ENCODE measurements around the gene GMDS. TPM values are rescaled to one million over a fixed set of nuclear protein-coding genes. Genes with fewer than 3 reads are reported as not detected.

GMDS gene
- total and polyA plus RNA-seq, 2 of the 8 experiments (the other 6 are each of a cell fraction or from before 2014, with no cell fraction given) = 16.8 to 50.0 TPM

DNA sequence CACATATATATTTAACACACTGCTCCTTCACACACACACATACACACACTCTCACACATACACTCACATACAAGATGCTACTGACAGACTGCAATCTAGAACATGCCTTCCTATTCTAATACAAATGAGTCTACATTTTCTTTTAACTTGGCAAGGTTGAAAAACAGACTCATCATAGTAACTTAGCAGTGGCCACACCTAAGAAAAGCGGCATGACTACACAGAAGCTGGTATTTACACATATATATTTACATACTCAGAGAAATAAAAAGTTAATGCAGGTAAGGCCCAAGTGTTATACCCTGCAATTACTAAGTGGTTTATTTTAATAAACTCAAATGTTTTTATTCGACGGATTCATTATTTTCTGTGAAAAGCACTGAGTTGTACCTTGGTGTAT is 426.4 kb downstream of the GMDS start:
- no peak overlapping the region for H3K56ac ChIP-seq (replicated peaks; ENCODE audit: insufficient read length, low read depth, low read length)

More for the DNA sequence above, 426.4 kb downstream of the GMDS start:
- Histone ChIP-seq H2BK20ac (ENCODE audit: low read length) (no peak overlapping the region), H4K5ac (ENCODE audit: insufficient read length, low read depth, low read length) (no peak overlapping the region), H2AK5ac (ENCODE audit: low read depth, low read length) (no peak overlapping the region), H3K4me3 (ENCODE audit: extremely low read depth in 1 of 4, insufficient read depth in 2 of 4, low read depth in 3 of 4, low read length in 4 of 4) (no peak overlapping the region), H2BK12ac (ENCODE audit: low read depth, low read length) (no peak overlapping the region), H3K4me1 (replicated peaks in 1 of 4; ENCODE audit: control insufficient read depth in 3 of 4, insufficient read depth in 4 of 4, low read length in 3 of 4) (peaks cover 0 to 3% (median 2%) of the 10 kb centered on the region in 4 experiments; a peak in 3 of 7 replicates), H3K4ac (replicated peaks; ENCODE audit: insufficient read length, low read depth, low read length) (no peak overlapping the region), H3K27me3 (replicated peaks in 1 of 4; ENCODE audit: control insufficient read depth in 3 of 4, extremely low read depth in 1 of 4, insufficient read depth in 3 of 4, low read length in 3 of 4) (no peaks in the 10 kb centered on the region), H3K18ac (ENCODE audit: extremely low read depth, low read length) (no peak overlapping the region), H2AFZ (ENCODE audit: low read length) (no peak overlapping the region), H3K79me1 (ENCODE audit: low read depth, low read length) (no peaks in the 10 kb centered on the region), H4K8ac (ENCODE audit: extremely low read depth, insufficient read depth, low read length) (no peak overlapping the region), H3K36me3 (ENCODE audit: control insufficient read depth in 2 of 4, insufficient read depth in 4 of 4, low read length in 3 of 4) (no peaks in the 10 kb centered on the region), H3K4me2 (ENCODE audit: insufficient read depth in 1 of 2, low read depth in 2 of 2, low read length in 2 of 2) (no peak overlapping the region), H3K9me3 (ENCODE audit: insufficient read depth in 2 of 2, low read depth in 1 of 2, low read length in 1 of 2) (no peaks in the 10 kb centered on the region), H3K23me2 (ENCODE audit: low read depth, low read length) (no peaks in the 10 kb centered on the region; the same call in 1 of the 2 replicates), H3K14ac (ENCODE audit: insufficient read length) (no peak overlapping the region), H3K27ac (ENCODE audit: low read depth, low read length) (no peak overlapping the region), H2BK120ac (replicated peaks; ENCODE audit: low read depth, low read length) (no peak overlapping the region), H2BK5ac (ENCODE audit: low read depth, low read length) (no peak overlapping the region), H4K20me1 (replicated peaks in 1 of 2; ENCODE audit: control insufficient read depth in 1 of 2, insufficient read depth in 2 of 2, low read length in 2 of 2) (no peaks in the 10 kb centered on the region), H3K9ac (replicated peaks in 1 of 4; ENCODE audit: extremely low read depth in 1 of 4, low read depth in 3 of 4, low read length in 3 of 4) (no peak overlapping the region), H2BK15ac (ENCODE audit: low read length) (no peak overlapping the region), H4K91ac (replicated peaks; ENCODE audit: insufficient read length, low read length) (no peak overlapping the region), H3K79me2 (ENCODE audit: control insufficient read depth in 1 of 2, insufficient read depth in 2 of 2, low read length in 2 of 2) (no peaks in the 10 kb centered on the region), H3K23ac (ENCODE audit: insufficient read length) (no peak overlapping the region)
- POLR2A ChIA-PET (ENCODE audit: partially characterized antibody) = interaction anchor here (0.8 kb wide), 1 partner anchor 15 kb away, joined by 4 read pairs; no protein-coding TSS in a partner anchor
- no peak for DNase-seq (ENCODE audit: low read depth in 1 of 2, low spot score in 2 of 2)
- CTCF ChIA-PET (ENCODE audit: partially characterized antibody) = no interaction called here
- TF ChIP-seq, protein P1, sequence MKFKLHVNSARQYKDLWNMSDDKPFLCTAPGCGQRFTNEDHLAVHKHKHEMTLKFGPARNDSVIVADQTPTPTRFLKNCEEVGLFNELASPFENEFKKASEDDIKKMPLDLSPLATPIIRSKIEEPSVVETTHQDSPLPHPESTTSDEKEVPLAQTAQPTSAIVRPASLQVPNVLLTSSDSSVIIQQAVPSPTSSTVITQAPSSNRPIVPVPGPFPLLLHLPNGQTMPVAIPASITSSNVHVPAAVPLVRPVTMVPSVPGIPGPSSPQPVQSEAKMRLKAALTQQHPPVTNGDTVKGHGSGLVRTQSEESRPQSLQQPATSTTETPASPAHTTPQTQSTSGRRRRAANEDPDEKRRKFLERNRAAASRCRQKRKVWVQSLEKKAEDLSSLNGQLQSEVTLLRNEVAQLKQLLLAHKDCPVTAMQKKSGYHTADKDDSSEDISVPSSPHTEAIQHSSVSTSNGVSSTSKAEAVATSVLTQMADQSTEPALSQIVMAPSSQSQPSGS (IDR thresholded peaks at IDR 0.05; ENCODE audit: low read length) = no peak
- TF ChIP-seq TAF1 (IDR thresholded peaks at IDR 0.05; ENCODE audit: low read depth, low read length) = no peak
- TF ChIP-seq, protein P2, sequence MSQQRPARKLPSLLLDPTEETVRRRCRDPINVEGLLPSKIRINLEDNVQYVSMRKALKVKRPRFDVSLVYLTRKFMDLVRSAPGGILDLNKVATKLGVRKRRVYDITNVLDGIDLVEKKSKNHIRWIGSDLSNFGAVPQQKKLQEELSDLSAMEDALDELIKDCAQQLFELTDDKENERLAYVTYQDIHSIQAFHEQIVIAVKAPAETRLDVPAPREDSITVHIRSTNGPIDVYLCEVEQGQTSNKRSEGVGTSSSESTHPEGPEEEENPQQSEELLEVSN (IDR thresholded peaks at IDR 0.05) = no peak
- TF ChIP-seq EGR1 (IDR thresholded peaks at IDR 0.05; ENCODE audit: borderline replicate concordance, low read depth, low read length) = no peak
- WGBS, 2 experiments (ENCODE audit: extremely low coverage in 1 of 2, insufficient coverage in 1 of 2, insufficient read length in 1 of 2, insufficient replicate concordance in 2 of 2, low coverage in 1 of 2, low lambda C conversion rate in 2 of 2, missing lambda C conversion rate in 1 of 2) = 92% methylated on average over 3 of the region's 3 CpGs; no CpG with 5 or more reads in 1 of the 2 experiments
- no peak for FAIRE-seq
